ENCODE measurements around the gene CAMKK1. TPM values are rescaled to one million over a fixed set of nuclear protein-coding genes. Genes with fewer than 3 reads are reported as not detected.

The CAMKK1 gene
- total and polyA plus RNA-seq, 2 donors from 2014 or later: 2.6 to 6.0 TPM

GRCh38 chr17:3884188-3884587, 8.7 kb downstream of the CAMKK1 start:
- H3K9ac ChIP-seq (ENCODE audit: low read length in 3 of 3): no peak overlapping the region
- no peaks in the 10 kb centered on the region for H3K27me3 ChIP-seq (ENCODE audit: control insufficient read depth, insufficient read depth, low read length)
- intact Hi-C loops (cut with DNase I): no loop called here
- no peak overlapping the region for H3K27ac ChIP-seq (ENCODE audit: low read depth in 2 of 2, low read length in 2 of 2)
- H3K4me3 ChIP-seq (ENCODE audit: low read length in 3 of 3): no peak overlapping the region
- no peaks in the 10 kb centered on the region for H3K9me3 ChIP-seq (ENCODE audit: control insufficient read depth in 2 of 3, insufficient read depth in 1 of 3, low read length in 3 of 3)
- H3K4me1 ChIP-seq (ENCODE audit: control insufficient read depth in 2 of 3, insufficient read depth in 2 of 3, low read depth in 1 of 3, low read length in 3 of 3): peaks cover 0 to 13% (median 0%) of the 10 kb centered on the region in 3 donors
- FAIRE-seq: no peak
- DNase-seq: no peak
- H3K36me3 ChIP-seq (ENCODE audit: control insufficient read depth in 2 of 3, insufficient read depth in 3 of 3, low read length in 3 of 3): no peaks in the 10 kb centered on the region
- no peak for TF ChIP-seq CTCF (IDR thresholded peaks at IDR 0.05; ENCODE audit: borderline replicate concordance, extremely low read depth, insufficient read depth)

- no peak overlapping the region for H3K4me3 ChIP-seq (ENCODE audit: low read length in 3 of 3)
- TF ChIP-seq CTCF (IDR thresholded peaks at IDR 0.05; ENCODE audit: borderline replicate concordance, extremely low read depth, insufficient read depth): no peak
- no peak for FAIRE-seq
- peaks cover 0 to 4% (median 0%) of the 10 kb centered on the region in 3 donors for H3K4me1 ChIP-seq (ENCODE audit: control insufficient read depth in 2 of 3, insufficient read depth in 2 of 3, low read depth in 1 of 3, low read length in 3 of 3)
- H3K27me3 ChIP-seq (ENCODE audit: control insufficient read depth, insufficient read depth, low read length): no peaks in the 10 kb centered on the region
- no peaks in the 10 kb centered on the region for H3K9me3 ChIP-seq (ENCODE audit: control insufficient read depth in 2 of 3, insufficient read depth in 1 of 3, low read length in 3 of 3)
- no peak for DNase-seq
- H3K9ac ChIP-seq (ENCODE audit: low read length in 3 of 3): peak overlapping the region in 1 of 3 donors; percentile 40
- no peaks in the 10 kb centered on the region for H3K36me3 ChIP-seq (ENCODE audit: control insufficient read depth in 2 of 3, insufficient read depth in 3 of 3, low read length in 3 of 3)
- H3K27ac ChIP-seq (ENCODE audit: low read depth in 2 of 2, low read length in 2 of 2): no peak overlapping the region
- intact Hi-C loops (cut with DNase I): no loop called here
Measured at GRCh38 chr17:3882276-3882675, 10.6 kb downstream of the CAMKK1 start.

- intact Hi-C loops (cut with DNase I): no loop called here
- Histone ChIP-seq H3K9me3 (ENCODE audit: control insufficient read depth in 2 of 3, insufficient read depth in 1 of 3, low read length in 3 of 3) (no peaks in the 10 kb centered on the region), H3K4me3 (ENCODE audit: low read length in 3 of 3) (no peak overlapping the region), H3K36me3 (ENCODE audit: control insufficient read depth in 2 of 3, insufficient read depth in 3 of 3, low read length in 3 of 3) (no peaks in the 10 kb centered on the region), H3K4me1 (ENCODE audit: control insufficient read depth in 2 of 3, insufficient read depth in 2 of 3, low read depth in 1 of 3, low read length in 3 of 3) (peaks cover 0 to 3% (median 0%) of the 10 kb centered on the region in 3 donors), H3K27ac (ENCODE audit: low read depth in 2 of 2, low read length in 2 of 2) (no peak overlapping the region), H3K27me3 (ENCODE audit: control insufficient read depth, insufficient read depth, low read length) (no peaks in the 10 kb centered on the region), H3K9ac (ENCODE audit: low read length in 3 of 3) (no peak overlapping the region)
- FAIRE-seq (no peak), DNase-seq (no peak)
- TF ChIP-seq CTCF (IDR thresholded peaks at IDR 0.05; ENCODE audit: borderline replicate concordance, extremely low read depth, insufficient read depth): no peak
Measured at GRCh38 chr17:3880983-3881382, 11.9 kb downstream of the CAMKK1 start.
